NOMO-1 (cell line): ENCODE results near the gene CACHD1.
A peak's percentile ranks its signal among the peaks of the same experiment; 100 is the strongest.

Source experiments
- DNase-seq, 2 experiments: peaks; one replicate each; lab custom pipeline; 2025; ENCODE audit not compliant: unreplicated experiment in 2 of 2; lab: John Stamatoyannopoulos, UW

Gene CACHD1

DNA sequence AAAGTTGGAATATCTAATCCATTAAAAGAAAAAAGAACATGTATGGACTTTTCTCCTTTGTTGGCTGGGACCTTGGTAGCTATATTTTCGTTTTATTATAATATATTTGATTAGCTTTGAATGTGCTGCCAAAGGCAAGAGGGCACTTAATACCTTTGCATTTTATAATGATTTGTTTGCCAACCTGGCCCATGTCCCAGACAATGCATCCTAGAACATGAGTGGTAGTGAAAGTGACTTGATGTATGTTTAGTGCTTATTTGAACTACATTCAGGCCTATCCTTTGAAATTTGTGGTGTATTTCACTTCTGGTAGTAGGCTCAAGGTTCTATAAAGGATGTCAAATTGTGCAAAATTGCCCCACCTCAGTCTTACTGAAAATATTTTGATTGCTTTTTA lies 25.9 kb downstream of the CACHD1 start:
- DNase-seq = no peak

DNA sequence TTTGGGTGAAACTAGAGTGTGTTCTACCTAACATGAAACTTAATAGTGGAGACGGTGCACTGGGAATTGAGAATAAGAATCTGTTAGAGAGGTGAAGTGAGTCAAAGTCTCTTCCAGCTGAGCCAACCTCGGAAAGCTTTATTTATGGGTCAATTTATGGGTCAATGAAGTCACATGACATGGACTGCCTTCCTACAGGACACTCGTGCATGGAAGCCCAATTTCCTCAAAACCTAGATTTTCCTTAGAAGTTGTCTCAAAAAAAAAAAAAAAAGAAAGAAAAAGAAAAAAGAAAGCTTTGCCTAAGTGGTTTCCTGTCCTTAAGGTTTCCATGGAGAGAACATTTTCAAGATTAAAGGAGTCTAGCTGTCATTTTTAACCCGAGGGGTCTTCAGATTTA lies 26.7 kb downstream of the CACHD1 start:
- DNase-seq = no peak

DNA sequence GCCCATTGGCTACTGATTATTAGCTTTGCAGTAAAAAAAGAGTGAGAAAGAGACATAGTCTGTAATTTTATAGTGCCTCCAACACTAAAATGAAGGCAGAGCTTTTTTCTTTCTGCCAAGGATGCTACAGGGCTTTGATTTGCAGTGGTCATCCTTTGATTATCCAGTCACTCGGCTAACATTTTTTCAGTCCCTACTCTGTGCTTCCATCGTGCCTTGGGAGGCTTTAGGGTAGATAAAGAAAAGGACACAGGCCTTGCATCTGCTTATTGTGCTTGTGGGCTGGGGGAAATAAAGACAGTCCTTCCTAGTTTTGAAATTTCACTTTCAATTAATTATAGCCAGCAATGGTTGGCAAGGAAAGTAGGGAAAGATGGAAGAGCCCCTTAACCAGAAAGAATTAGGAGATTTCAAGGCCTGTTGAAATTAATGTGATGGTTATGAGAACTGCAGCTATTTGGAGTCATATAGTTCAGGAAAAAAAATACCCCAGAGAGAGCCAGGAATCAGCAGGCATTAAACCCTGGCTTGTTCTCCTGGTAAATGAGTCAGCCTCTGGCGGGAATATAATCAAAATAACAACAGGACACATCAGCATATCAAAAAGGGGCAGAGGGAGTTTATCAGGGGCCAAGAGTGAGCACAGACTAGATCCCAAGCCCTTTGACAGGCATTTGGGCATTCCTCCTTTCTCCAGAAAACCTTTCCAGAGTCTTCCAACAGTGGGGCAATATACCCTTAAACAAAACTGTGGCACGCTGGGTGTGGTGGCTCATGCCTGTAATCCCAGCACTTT lies 27.4 kb downstream of the CACHD1 start:
- DNase-seq = no peak

DNA sequence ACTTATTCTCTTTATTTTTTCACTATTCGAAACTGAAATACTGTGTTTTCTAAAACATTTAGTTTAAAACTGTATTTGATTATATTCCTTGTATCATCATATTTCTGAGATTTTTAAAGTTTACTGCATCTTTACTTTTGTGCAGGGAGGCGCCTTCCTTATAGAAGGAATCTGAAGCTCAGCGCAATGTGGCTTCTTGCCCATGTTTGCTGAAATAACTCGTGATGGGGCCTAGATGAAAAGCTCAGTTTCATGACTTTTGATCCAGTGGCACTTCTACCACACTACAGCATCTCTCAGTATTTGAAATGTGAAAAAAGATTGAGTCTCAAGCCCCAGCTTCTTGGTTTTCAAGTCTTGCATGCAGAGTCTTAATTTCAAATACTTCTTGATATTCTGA lies 28.4 kb downstream of the CACHD1 start:
- DNase-seq = no peak

DNA sequence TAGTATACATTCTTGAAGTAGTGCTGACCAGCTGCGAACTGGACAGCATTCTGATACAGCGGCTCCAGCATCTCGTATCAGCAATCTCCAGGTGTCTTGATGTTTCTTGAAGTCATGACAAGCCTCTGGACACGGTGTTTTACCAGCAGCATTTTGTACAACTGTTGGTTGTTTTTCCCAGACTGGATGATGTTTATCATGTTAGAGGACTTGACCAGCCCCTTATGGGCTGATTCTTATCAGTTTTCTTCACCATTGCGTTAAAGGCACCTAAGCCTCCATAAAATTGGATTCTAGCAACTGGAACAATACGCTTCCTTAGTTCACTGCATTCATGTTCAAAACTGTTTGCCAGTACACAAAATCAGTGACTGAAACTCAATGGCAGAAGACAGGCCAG lies 29.1 kb downstream of the CACHD1 start:
- no peak for DNase-seq

DNA sequence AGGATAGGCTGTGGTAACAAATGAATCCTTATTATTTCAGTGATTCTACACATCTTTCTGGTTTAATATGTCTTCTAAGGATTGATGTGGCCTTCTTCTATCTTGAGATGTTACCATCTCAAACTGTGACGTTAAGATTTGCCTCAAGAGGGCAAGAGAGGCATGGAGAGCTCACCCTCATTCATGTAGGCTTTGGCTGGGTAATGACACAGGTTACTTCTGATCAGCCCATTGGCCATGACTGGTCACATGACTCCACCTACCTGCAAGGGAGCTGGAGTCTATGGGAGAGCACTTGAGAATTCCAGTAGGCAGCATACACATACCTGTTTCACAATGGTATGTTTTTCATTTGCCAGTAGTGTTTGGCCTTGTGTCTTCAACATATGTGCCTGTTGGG lies 30.0 kb downstream of the CACHD1 start:
- DNase-seq = no peak

DNA sequence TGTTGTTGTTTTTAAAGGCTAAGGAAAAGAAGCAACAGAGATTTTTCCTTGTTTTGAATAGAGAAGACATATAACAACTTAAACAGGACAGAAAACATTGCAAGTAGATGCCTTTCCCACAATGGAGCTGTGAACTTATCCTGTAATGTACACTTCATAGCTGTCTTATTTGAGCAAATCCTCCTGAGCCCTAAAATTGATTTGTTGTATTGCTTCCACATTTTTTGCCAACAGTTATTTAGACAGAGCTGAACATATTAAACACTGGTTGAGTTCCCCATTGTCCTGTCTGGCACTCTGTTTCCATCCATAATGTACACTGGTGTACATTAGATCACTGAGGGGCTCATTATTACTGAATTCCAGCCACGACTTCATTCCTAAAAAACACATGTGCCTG lies 32.2 kb downstream of the CACHD1 start:
- DNase-seq = no peak

DNA sequence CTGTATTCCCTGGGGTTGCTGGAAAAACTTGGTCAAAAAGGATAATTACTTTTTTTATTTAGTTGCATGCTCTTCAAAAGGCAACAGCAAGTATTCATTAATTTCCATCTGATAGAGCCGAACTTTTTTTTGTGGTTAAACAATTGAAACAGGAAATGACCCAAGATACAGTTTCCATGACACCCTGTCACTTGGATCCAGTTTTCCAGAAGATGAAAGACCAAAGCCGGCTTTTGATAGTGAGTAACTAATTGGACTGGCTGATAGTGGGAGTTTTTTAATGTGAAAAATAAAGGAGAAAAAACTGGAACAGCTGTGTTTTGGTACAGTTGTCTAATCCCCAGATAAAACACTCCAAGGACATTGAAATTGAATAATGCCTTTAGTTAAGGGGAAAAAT lies 33.0 kb downstream of the CACHD1 start:
- no peak for DNase-seq

DNA sequence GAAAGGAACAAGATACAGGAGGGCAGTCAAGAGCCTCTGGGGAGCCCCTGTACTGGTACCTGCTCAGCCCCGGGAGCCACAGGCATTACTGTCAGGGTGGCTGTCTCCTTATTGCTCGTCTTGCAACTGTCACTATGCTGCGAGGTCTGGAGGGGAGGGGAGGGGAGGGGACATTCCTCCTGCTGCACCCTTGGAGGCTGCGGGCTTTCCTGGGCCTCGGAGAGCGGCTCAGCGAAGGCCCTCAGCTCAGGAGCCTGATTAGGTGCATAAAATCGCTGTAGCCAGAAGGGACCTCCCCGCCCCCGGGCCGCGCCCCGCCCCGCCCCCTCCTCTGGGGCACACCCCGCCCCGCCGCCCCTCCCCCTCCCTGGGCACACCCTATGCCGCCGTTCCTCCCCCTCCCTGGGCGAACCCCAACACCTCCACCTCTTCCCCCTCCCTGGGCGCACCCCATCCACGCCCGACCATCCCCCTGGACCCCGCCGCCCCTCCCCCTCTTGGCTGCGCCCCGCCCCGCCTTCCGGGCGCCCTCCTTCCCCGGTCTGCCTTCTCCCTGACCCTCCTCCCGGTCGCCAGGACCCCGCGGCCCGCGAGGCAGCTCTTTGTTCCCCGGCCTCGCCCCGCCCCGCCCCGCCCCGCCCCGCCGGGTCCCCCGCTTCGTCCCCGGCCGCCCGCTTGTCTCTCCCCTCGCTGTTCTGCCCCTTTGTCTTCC lies 35.5 kb downstream of the CACHD1 start:
- DNase-seq = peak in 1 of 2 experiments; percentile 37

DNA sequence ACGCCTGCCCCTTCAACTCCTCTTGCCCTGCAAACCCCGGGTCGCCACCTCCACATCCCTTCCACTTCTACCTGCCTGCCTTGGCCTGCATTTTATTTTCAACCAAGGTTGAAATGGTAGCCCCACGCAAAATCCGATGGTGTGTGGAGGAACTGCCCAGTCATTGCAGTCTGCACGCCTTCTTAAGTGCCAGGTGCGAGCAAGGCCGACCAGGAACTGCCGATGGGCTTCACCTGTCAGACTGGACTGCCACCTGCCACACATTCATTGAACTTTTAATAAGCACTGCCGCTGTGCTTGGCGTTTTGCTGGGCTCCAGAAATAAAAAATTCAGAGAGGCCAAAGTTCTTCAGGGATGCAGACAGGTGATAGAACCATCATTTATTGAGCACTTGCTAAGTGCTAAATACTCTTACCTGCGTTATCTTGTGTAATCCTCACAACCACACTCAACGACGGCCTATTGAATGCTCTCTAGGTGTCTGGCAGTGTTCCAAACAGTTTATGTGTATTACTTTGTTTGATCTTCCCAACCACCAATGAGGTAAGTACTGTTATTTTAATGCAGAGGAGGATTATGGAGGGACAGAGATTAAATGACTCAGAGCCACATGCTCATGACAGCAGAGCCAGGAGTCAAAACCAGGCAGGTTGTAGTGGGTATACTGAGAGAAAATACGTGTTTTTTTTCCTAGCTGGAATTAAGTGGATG lies 36.2 kb downstream of the CACHD1 start:
- no peak for DNase-seq

DNA sequence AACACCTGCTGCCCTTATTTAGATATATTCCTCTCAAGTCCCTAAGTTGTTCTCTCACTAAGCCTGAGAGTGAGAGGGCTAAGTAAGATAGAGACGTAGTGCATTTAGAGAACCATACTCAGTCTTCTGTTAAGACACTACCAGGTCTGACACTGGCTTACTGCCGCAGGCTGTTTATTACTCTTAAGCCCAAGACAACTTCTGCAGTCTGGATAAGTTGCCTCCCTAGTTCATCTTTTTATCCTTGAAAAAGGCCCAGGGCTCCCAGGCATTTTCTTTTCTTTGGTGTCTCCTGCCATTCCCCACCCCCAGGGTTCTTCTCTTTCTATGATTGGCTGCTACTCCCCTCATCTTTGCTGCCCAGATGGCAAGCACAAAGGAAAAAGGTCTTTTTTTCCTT lies 38.7 kb downstream of the CACHD1 start:
- no peak for DNase-seq

DNA sequence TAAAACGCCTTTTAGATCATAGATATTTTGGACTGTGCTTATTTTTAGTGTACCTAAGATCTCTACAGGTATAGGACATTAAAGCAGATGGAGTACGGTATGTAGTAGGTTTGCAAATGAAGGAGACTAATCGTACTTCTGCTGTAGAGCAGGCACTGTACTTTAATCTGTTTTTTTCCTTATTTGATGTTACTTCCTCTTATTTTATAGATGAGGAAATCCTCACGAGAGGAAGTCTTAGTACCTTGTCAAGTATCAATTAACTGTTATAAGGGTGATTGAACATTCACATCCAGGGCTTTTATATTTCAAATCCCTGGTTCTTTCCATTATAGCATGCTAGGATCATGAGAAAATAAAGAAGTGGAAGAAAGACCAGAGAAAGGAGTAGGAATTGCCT lies 41.1 kb downstream of the CACHD1 start:
- DNase-seq = peak in 1 of 2 experiments; percentile 76

DNA sequence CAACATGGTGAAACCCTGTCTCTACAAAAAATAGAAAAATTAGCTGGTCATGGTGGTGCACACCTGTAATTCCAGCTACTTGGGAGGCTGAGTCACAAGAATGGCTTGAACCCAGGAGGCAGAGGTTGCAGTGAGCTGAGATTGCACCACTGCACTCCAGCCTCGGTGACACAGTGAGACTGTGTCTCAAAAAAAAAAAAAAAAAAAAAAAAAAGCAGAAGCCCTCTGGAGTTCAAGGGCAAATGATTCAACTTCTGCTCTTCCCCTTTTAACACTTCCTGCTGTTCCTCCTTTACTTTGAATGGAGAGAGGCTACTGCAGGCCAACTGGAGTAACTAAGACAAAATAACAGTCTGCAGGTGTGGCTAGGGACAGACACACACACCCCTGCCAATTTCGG lies 42.3 kb downstream of the CACHD1 start:
- peak; percentile 62 to 83 for DNase-seq

DNA sequence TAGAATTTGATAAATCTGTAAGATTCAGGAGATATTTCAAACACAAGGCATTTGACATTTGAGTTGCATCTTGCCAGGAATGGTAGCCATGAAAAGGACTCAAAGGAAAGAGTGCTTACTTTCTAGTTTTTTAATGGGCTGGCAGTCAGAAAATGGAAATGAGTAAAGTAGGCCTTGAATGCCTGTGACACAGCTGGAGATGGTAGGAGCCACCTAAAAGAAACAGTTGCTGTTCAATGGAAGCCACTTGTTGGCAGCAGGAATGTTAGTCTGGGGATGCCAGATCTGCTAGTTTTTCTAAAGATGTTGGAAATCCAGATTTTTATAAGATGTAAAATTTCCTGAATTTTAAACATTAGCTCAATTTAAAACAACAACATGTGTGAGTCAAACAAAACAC lies 43.6 kb downstream of the CACHD1 start:
- no peak for DNase-seq

DNA sequence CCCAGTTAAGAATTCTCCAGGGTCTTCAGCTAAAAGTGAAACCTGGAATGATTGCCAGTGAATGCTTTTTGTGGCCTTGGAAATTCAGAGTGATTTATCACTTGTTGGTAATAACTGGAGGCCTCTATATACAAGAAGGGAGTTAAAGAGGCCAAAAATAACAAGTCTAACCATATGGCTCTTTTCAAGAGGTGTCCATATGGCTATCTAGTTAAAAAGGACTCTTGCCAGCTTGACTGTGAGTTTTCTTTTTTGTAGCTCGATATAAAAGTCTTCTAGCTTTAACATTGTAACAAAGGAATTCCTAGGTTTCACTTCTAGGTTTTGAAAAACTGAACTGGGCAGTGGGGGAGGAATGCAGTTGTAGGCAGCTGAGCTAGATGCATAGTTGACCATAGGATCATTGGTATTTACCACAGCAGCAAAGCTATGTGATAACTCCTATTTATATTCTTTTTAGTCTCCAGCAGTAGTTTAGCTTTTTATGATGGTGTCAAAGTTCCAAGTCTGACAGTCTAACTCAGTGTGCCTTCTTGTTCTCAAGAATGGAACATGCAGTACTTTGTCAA lies 44.4 kb downstream of the CACHD1 start:
- DNase-seq = peak; percentile 21 to 62

DNA sequence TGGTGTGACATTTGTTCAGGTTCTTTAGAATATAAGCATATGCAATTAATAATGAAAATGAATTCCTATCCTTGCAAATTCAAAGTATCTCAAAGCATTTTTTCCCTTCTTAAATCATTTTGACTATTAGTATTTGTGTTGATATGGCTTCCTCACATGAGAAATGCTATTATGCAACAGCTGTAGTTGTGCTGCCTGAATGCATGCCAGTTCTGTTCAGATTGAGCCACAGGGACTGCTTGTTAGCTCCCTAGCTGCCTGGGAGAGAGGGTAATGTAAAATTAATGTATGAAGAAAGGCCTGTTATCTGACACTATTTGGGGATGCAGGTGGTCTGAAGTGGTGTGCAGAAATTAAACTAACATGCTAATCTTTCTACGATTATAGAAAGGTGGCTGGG lies 45.5 kb downstream of the CACHD1 start:
- DNase-seq = peak; percentile 25 to 57

DNA sequence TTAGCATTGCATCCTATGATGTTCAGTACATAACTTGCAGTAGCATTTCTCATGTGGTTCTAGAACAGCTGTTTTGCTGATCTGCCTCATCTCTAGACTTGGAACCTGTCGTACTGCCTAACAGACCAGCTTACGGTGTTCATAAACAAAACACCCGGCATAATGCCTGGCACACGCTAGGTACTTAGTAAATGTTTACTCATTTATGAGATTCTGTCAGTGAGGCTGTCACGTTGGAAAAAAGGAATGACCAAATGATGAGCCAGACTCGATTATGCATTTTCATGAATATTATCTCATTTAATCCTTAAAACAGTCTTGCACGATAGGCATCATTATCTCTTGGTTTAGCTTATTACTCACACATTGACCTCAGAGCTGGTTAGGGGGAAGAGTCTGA lies 46.4 kb downstream of the CACHD1 start:
- DNase-seq = no peak

DNA sequence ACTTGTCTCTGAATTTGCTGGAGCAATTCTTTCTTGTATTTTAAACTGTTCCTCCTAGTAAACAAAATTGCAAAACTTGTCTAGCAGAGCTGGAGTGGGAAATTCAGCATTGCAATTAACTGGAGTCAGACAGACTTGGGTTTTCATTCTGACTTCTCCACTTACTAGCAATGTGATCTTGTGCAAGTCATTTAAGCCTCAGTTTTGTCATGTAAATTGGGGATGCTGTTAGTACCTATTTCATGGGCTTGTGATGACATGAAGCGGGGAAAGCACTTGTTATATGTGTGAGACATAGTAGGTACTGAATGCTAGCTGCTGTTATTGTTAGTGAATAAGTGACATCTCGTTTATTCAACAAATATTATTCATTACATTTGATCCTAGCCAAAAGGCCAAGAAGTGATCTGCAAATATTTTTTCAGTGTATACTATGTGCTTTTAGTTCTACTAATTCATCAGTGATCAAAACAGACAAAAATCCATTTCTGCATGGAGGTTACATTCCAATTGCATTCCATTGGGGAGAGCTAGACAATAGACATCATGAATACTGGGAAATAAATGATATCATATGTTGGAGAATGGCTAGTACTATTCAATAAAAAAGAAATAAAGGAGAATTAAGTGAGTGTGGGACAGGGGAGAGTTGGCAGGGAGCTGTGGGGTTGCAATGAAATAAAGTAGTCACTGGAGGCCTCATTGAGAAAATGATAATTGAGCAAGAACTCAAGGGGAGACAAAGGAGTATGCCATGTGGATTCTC lies 47.1 kb downstream of the CACHD1 start:
- no peak for DNase-seq

DNA sequence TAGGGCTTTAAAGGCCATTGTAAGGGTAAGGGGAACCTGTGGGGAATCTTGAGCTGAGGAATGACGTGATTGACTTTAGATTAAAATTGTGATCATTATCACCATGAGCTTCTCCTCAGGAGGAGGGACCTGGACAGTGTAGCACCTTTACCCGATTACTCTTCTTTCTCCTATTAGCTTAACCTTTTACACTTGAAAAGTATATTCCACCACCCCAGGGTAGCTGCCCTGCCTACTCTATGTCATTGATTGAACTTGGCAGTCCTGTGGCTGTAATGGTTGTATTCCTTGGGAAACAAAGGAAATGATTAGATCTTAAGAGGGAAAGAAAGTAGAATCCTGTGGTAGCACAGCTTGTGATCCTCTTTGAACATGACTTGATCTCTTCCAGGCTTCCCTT lies 47.7 kb downstream of the CACHD1 start:
- no peak for DNase-seq

DNA sequence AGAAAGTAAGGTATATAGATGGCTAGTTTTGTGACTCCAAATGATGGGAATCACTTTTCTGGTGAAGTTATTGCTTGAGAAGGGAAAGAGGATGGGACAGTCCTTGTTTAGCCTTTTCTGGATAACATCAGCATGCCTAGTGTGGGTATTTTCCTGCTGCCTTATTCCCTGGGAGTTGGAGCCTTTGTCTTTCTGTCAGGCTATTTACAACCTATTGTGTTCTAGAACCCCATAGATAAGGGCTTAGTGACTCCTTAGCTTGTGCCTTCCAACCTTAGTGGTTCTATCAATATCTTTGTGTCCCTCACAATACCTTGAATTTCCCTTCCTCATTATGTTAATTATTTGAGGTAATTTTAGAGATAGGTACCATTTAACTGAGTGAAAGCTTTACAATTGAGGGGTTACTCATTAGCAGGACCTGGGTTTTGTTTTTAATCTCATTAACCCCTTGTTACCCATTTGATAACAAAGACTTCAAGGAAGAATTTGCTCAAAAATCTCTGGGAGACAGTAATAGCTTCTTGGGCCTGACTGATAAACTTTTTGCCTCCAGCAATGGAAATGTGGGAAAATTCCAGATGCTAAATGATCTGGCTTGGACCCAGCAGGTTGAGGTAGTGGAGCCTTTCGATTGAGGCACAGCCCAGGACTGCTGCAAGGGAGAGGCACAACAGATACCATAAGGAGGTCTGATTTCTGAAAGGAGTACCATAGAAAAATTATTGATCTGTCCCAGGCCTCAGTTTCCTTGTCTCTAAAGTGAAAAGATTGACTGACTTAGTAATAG lies 49.0 kb downstream of the CACHD1 start:
- DNase-seq = no peak
